GM23338 (cell line): ENCODE data around the gene FRMD3. TPM values are rescaled to one million over a fixed set of nuclear protein-coding genes. Genes with fewer than 3 reads are reported as not detected.

Experiments used
- ATAC-seq: fragments of 200-7000 bp; cut with Tn5 transposase; 3 replicates; pipeline ENCODE4 v1.9.1; 2020
- DNase-seq: peaks from one replicate; pipeline ENCODE4 v3.0.0-alpha.2; 2015; ENCODE audit warnings: low spot score
- H2AFZ ChIP-seq: fragments of 200-600 bp; sonication (generic); 2 replicates; pipeline ENCODE4 v1.8.0; 2016; ENCODE audit warnings: antibody characterized with exemption, mild to moderate bottlenecking, moderate library complexity
- H3F3A ChIP-seq: fragments of 200-600 bp; sonication (generic); replicated peaks from 2 replicates; pipeline ENCODE4 v1.8.0; 2017; ENCODE audit warnings: antibody characterized with exemption, mixed run types, low read depth
- H3K27ac ChIP-seq: fragments of 200-600 bp; sonication (generic); 2 replicates; pipeline ENCODE4 v1.6.1; 2016; ENCODE audit warnings: low read depth
- H3K27me3 ChIP-seq: fragments of 200-600 bp; sonication (generic); 2 replicates; pipeline ENCODE4 v1.8.0; 2016; ENCODE audit warnings: mild to moderate bottlenecking, mixed run types, moderate library complexity; ENCODE audit not compliant: insufficient read depth
- H3K36me3 ChIP-seq: fragments of 200-600 bp; sonication (generic); 2 replicates; pipeline ENCODE4 v1.8.0; 2016; ENCODE audit warnings: mild to moderate bottlenecking; ENCODE audit not compliant: insufficient read depth
- H3K4me1 ChIP-seq: fragments of 200-600 bp; sonication (generic); 2 replicates; pipeline ENCODE4 v1.8.0; 2016; ENCODE audit warnings: mild to moderate bottlenecking, moderate library complexity; ENCODE audit not compliant: insufficient read depth
- H3K4me2 ChIP-seq: fragments of 200-600 bp; sonication (generic); 2 replicates; pipeline ENCODE4 v1.7.1; 2017; ENCODE audit warnings: mixed run types
- H3K4me3 ChIP-seq: fragments of 200-600 bp; sonication (generic); 2 replicates; pipeline ENCODE4 v1.6.1; 2016; ENCODE audit warnings: mixed run types
- H3K79me2 ChIP-seq: fragments of 200-600 bp; sonication (generic); replicated peaks from 2 replicates; pipeline ENCODE4 v1.8.0; 2017; ENCODE audit warnings: mild to moderate bottlenecking; ENCODE audit not compliant: insufficient read depth
- H3K9me2 ChIP-seq: fragments of 200-600 bp; sonication (generic); 2 replicates; pipeline ENCODE4 v1.8.0; 2017; ENCODE audit not compliant: insufficient read depth
- H4K20me1 ChIP-seq: fragments of 200-600 bp; sonication (generic); replicated peaks from 2 replicates; pipeline ENCODE4 v1.8.0; 2017; ENCODE audit warnings: mild to moderate bottlenecking; ENCODE audit not compliant: insufficient read depth
- H3K27ac Mint-ChIP-seq: 2 replicates; pipeline ENCODE4 v1.8.0; 2020; ENCODE audit warnings: inconsistent platforms, mild to moderate bottlenecking, moderate library complexity, mixed read lengths
- H3K27me3 Mint-ChIP-seq: 3 replicates; pipeline ENCODE4 v1.8.0; 2022; ENCODE audit warnings: low read depth, mild to moderate bottlenecking, moderate library complexity, mixed read lengths, inconsistent platforms; ENCODE audit not compliant: insufficient read depth, poor library complexity
- H3K36me3 Mint-ChIP-seq: 3 replicates; pipeline ENCODE4 v1.8.0; 2021; ENCODE audit warnings: low read depth, mild to moderate bottlenecking, inconsistent platforms, moderate library complexity, mixed read lengths
- H3K4me1 Mint-ChIP-seq: 3 replicates; pipeline ENCODE4 v1.8.0; 2020; ENCODE audit warnings: mild to moderate bottlenecking, inconsistent platforms, mixed read lengths
- H3K4me3 Mint-ChIP-seq: 3 replicates; pipeline ENCODE4 v1.8.0; 2021; ENCODE audit warnings: moderate library complexity, mild to moderate bottlenecking, inconsistent platforms, mixed read lengths
- H3K9me3 Mint-ChIP-seq: 3 replicates; pipeline ENCODE4 v1.8.0; 2020; ENCODE audit warnings: moderate library complexity, mild to moderate bottlenecking, inconsistent platforms, mixed read lengths
- CREB1 ChIP-seq: fragments of 250-450 bp; sonication (Bioruptor Pico); IDR thresholded peaks from 2 replicates; pipeline ENCODE4 v1.5.0; 2020; ENCODE audit warnings: low read depth, mild to moderate bottlenecking, moderate library complexity
- CTCF ChIP-seq, 2 experiments: fragments of 200-600 bp in 1 of 2; sonication (generic) in 1 of 2; conservative IDR thresholded peaks; 2 replicates each; pipeline versions ENCODE4 v1.5.1 to v1.6.1; 2016 to 2017; ENCODE audit warnings: antibody characterized with exemption in 2 of 2, low read depth in 2 of 2, mild to moderate bottlenecking in 2 of 2, moderate library complexity in 1 of 2
- ETS1 ChIP-seq: IDR thresholded peaks from 2 replicates; pipeline ENCODE4 v1.6.1; 2016; ENCODE audit warnings: antibody characterized with exemption
- EZH2 ChIP-seq: fragments of 200-600 bp; sonication (generic); IDR thresholded peaks from one replicate; pipeline ENCODE4 v1.8.0; 2017; ENCODE audit warnings: antibody characterized with exemption, mild to moderate bottlenecking, low read depth; ENCODE audit not compliant: unreplicated experiment
- EZH2phosphoT487 ChIP-seq: fragments of 200-600 bp; sonication (generic); IDR thresholded peaks from one replicate; pipeline ENCODE4 v1.8.1; 2018; ENCODE audit warnings: antibody characterized with exemption; ENCODE audit not compliant: unreplicated experiment
- JUNB ChIP-seq: IDR thresholded peaks from one replicate; pipeline ENCODE4 v1.6.1; 2016; ENCODE audit warnings: antibody characterized with exemption; ENCODE audit not compliant: unreplicated experiment
- NANOG ChIP-seq: IDR thresholded peaks from 2 replicates; pipeline ENCODE4 v1.6.1; 2016; ENCODE audit warnings: antibody characterized with exemption, borderline replicate concordance
- POLR2AphosphoS5 ChIP-seq: IDR thresholded peaks from 2 replicates; pipeline ENCODE4 v1.6.1; 2016; ENCODE audit warnings: antibody characterized with exemption, low read depth
- REST ChIP-seq: IDR thresholded peaks from one replicate; pipeline ENCODE4 v1.6.1; 2018; ENCODE audit warnings: antibody characterized with exemption; ENCODE audit not compliant: unreplicated experiment
- STAT1 ChIP-seq: IDR thresholded peaks from one replicate; pipeline ENCODE4 v1.6.1; 2016; ENCODE audit warnings: antibody characterized with exemption; ENCODE audit not compliant: unreplicated experiment
- ZNF114 ChIP-seq: fragments of 250-450 bp; sonication (Bioruptor Pico); IDR thresholded peaks from 2 replicates; pipeline ENCODE4 v1.5.0; 2020; ENCODE audit warnings: mild to moderate bottlenecking, moderate library complexity
- polyA plus RNA-seq: library from polyadenylated mRNA; unstranded; fragments of >200 nt; fragmentation: Nextera tagmentation; extraction: Ambion mirVana; gene quantifications from 2 replicates; pipeline ENCODE4 v1.2.1, GENCODE V29; 2016
- total RNA-seq: library from RNA; depleted of rRNA; stranded (reverse); fragments of >200 nt; shearing (Covaris generic); gene quantifications from 2 replicates; pipeline ENCODE4 v1.2.3, GENCODE V29; 2014

FRMD3 gene
- total and polyA plus RNA-seq, 2 experiments from 2014 or later: 0.47 to 1.2 TPM

- TF ChIP-seq REST (no peak), ETS1 (no peak), JUNB (no peak)
Observed at GRCh38 chr9:83339435-83339834, 198.8 kb downstream of the FRMD3 start (continued).

- 0 out of 2 replicates have a peak, but pooled peaks cover 4% of the 10 kb centered on the region for H3K9me2 ChIP-seq
- no peak for ATAC-seq
- no peak overlapping the region for H3K4me3 ChIP-seq
- no peak overlapping the region for H2AFZ ChIP-seq
- no peak for TF ChIP-seq EZH2phosphoT487
- TF ChIP-seq NANOG: no peak
- no peak for TF ChIP-seq JUNB
- no peak for TF ChIP-seq POLR2AphosphoS5
- TF ChIP-seq EZH2: no peak
- H3K9me3 Mint-ChIP-seq: no peaks in the 10 kb centered on the region
- no peaks in the 10 kb centered on the region for H3F3A ChIP-seq
- H3K4me1 Mint-ChIP-seq: no peaks in the 10 kb centered on the region; the same call in 2 of the 3 replicates
- no peaks in the 10 kb centered on the region for H3K36me3 ChIP-seq
- no peaks in the 10 kb centered on the region for H3K27me3 ChIP-seq
- no peaks in the 10 kb centered on the region for H3K36me3 Mint-ChIP-seq
- H3K27ac Mint-ChIP-seq: no peak overlapping the region
- H3K4me3 Mint-ChIP-seq: no peak overlapping the region
- no peaks in the 10 kb centered on the region for H4K20me1 ChIP-seq
- no peak overlapping the region for H3K27ac ChIP-seq
- H3K4me1 ChIP-seq: no peaks in the 10 kb centered on the region
- H3K27me3 Mint-ChIP-seq: peaks cover 2% of the 10 kb centered on the region
- DNase-seq: no peak
- no peak overlapping the region for H3K4me2 ChIP-seq
- no peaks in the 10 kb centered on the region for H3K79me2 ChIP-seq
Observed at GRCh38 chr9:83336706-83337105, 201.5 kb downstream of the FRMD3 start.

GRCh38 chr9:83334320-83334719, 203.9 kb downstream of the FRMD3 start:
- no peaks in the 10 kb centered on the region for H3F3A ChIP-seq
- Mint-ChIP-seq H3K4me1 (no peaks in the 10 kb centered on the region; the same call in 2 of the 3 replicates), H3K4me3 (no peak overlapping the region), H3K9me3 (peaks cover 7% of the 10 kb centered on the region; the same call in 1 of the 3 replicates), H3K27me3 (peaks cover 2% of the 10 kb centered on the region), H3K36me3 (no peaks in the 10 kb centered on the region), H3K27ac (peak overlapping the region; percentile 68; the same call in 1 of the 2 replicates)
- H3K36me3 ChIP-seq: no peaks in the 10 kb centered on the region
- H3K79me2 ChIP-seq: no peaks in the 10 kb centered on the region
- H2AFZ ChIP-seq: no peak overlapping the region
- no peak overlapping the region for H3K4me3 ChIP-seq
- no peaks in the 10 kb centered on the region for H3K4me1 ChIP-seq
- no peak for TF ChIP-seq STAT1
- TF ChIP-seq CTCF (conservative IDR thresholded peaks at IDR 0.05; ENCODE audit: low read depth in 2 of 2): peak; percentile 97 to 98
- no peak for TF ChIP-seq ZNF114
- TF ChIP-seq CREB1 (CRISPR knock-in tag): no peak
- no peak for TF ChIP-seq REST
- TF ChIP-seq NANOG: no peak
- TF ChIP-seq JUNB: no peak
- TF ChIP-seq EZH2: no peak
- H3K27me3 ChIP-seq: no peaks in the 10 kb centered on the region
- H3K27ac ChIP-seq: no peak overlapping the region
- no peaks in the 10 kb centered on the region; the same call in 1 of the 2 replicates for H3K9me2 ChIP-seq
- DNase-seq (peak; percentile 86), ATAC-seq (peak; percentile 86)
- H4K20me1 ChIP-seq: no peaks in the 10 kb centered on the region
- no peak overlapping the region for H3K4me2 ChIP-seq
